Uterus (tissue), 2 donors: ENCODE data around the gene LEKR1.

Source experiments
- POLR2A ChIP-seq, 2 donors: fragments of 450-650 bp; IDR thresholded peaks; one replicate each; pipeline ENCODE4 v1.6.1; 2016; ENCODE audit warnings: antibody characterized with exemption in 2 of 2, mild to moderate bottlenecking in 1 of 2, moderate library complexity in 1 of 2
- TF ChIP-seq, protein P1 (sequence below), 4 experiments: fragments of 200-600 bp in 2 of 4; fragments of 450-650 bp in 2 of 4; sonication (generic) in 2 of 4; IDR thresholded peaks; one replicate each; pipeline ENCODE4 v1.5.1; 2016 to 2019; ENCODE audit warnings: antibody characterized with exemption in 4 of 4, mild to moderate bottlenecking in 2 of 4, moderate library complexity in 1 of 4

DNA sequence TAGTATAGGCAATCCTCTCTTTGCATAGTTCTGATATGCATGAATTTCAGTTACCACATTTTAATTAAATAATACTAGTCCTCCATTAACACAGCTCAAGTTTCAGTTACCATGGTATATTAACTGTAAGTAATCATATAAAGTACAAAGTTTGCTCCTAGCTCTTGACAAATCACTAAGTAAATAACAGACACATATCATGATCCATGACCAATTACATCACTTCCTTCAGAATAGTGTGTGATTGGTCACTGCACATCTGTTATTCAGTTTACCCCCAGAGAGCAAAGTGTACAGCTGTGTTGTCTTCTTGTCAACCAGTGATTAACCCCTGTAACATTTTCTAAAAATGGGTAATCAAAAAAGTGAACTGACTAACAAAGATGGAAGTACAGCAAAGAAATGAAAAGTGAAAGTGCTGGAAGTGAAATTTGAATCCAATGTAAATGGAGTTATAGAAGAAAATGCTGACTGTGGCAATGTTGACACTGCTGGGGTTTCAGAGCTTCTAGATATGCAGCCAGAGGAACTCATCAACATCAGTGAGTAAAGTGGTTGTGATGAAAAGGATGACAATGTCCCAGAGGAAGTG lies 30.2 kb upstream of the LEKR1 start:
- no peak for TF ChIP-seq POLR2A (IDR thresholded peaks at IDR 0.05)
- TF ChIP-seq, protein P1, sequence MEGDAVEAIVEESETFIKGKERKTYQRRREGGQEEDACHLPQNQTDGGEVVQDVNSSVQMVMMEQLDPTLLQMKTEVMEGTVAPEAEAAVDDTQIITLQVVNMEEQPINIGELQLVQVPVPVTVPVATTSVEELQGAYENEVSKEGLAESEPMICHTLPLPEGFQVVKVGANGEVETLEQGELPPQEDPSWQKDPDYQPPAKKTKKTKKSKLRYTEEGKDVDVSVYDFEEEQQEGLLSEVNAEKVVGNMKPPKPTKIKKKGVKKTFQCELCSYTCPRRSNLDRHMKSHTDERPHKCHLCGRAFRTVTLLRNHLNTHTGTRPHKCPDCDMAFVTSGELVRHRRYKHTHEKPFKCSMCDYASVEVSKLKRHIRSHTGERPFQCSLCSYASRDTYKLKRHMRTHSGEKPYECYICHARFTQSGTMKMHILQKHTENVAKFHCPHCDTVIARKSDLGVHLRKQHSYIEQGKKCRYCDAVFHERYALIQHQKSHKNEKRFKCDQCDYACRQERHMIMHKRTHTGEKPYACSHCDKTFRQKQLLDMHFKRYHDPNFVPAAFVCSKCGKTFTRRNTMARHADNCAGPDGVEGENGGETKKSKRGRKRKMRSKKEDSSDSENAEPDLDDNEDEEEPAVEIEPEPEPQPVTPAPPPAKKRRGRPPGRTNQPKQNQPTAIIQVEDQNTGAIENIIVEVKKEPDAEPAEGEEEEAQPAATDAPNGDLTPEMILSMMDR (IDR thresholded peaks at IDR 0.05) = no peak
